Natural killer cell (primary cell): ENCODE results near the gene SLC6A3. TPM values are rescaled to one million over a fixed set of nuclear protein-coding genes. Genes with fewer than 3 reads are reported as not detected.

ENCODE experiments used
- ATAC-seq, 3 donors: fragments of 150-1000 bp in 2 of 3; fragments of 200-7000 bp in 1 of 3; cut with Tn5 transposase; 1 replicate in 1 of 3; 2 replicates in 2 of 3; pipeline ENCODE4 v1.10.0; 2021; ENCODE audit warnings: mild to moderate bottlenecking in 2 of 3, moderate library complexity in 2 of 3
- DNase-seq, 2 donors: peaks; one replicate each; pipeline versions ENCODE4 v3.0.0 to v3.0.0-alpha.2; 2013 to 2021; ENCODE audit warnings: mixed read lengths in 1 of 2
- H3K27ac ChIP-seq: one replicate; pipeline ENCODE4 v1.5.1; 2013; ENCODE audit warnings: mild to moderate bottlenecking, low read length
- H3K27me3 ChIP-seq: one replicate; pipeline ENCODE4 v1.6.1; 2013; ENCODE audit warnings: low read length; ENCODE audit not compliant: control insufficient read depth, insufficient read depth
- H3K36me3 ChIP-seq: one replicate; pipeline ENCODE4 v1.6.1; 2013; ENCODE audit warnings: low read length; ENCODE audit not compliant: control insufficient read depth, insufficient read depth
- H3K4me1 ChIP-seq: one replicate; pipeline ENCODE4 v1.6.1; 2013; ENCODE audit warnings: low read length; ENCODE audit not compliant: control insufficient read depth, insufficient read depth
- H3K4me3 ChIP-seq: one replicate; pipeline ENCODE4 v1.5.1; 2013; ENCODE audit warnings: low read length
- H3K9me3 ChIP-seq: one replicate; pipeline ENCODE4 v1.6.1; 2013; ENCODE audit warnings: low read length; ENCODE audit not compliant: control insufficient read depth, insufficient read depth
- H3K27ac Mint-ChIP-seq, 2 donors: one replicate each; pipeline ENCODE4 v1.8.0; 2022; ENCODE audit warnings: mild to moderate bottlenecking in 2 of 2, mixed read lengths in 2 of 2, moderate library complexity in 1 of 2
- H3K27me3 Mint-ChIP-seq, 2 donors: one replicate each; pipeline ENCODE4 v1.8.0; 2022; ENCODE audit warnings: low read depth in 2 of 2, mixed read lengths in 2 of 2
- H3K36me3 Mint-ChIP-seq: one replicate; pipeline ENCODE4 v1.8.0; 2022; ENCODE audit warnings: mixed read lengths
- H3K4me1 Mint-ChIP-seq, 2 donors: one replicate each; pipeline ENCODE4 v1.8.0; 2022; ENCODE audit warnings: mixed read lengths in 2 of 2
- H3K4me3 Mint-ChIP-seq: one replicate; pipeline ENCODE4 v1.8.0; 2022; ENCODE audit warnings: mild to moderate bottlenecking, moderate library complexity, mixed read lengths
- H3K9me3 Mint-ChIP-seq, 2 donors: one replicate each; pipeline ENCODE4 v1.8.0; 2022; ENCODE audit warnings: mixed read lengths in 2 of 2
- WGBS: methylation state at CpG from one replicate; pipeline ENCODE4 v1.1.7; 2013; ENCODE audit warnings: missing lambda C conversion rate; ENCODE audit not compliant: insufficient coverage; 5-methylcytosine and 5-hydroxymethylcytosine counted together
- intact Hi-C: fragments of 100-400 bp; cut with micrococcal nuclease; formaldehyde crosslinking; loops from one replicate; pipeline ENCODE4 v1.14.2; 2022
- total RNA-seq, 4 donors: library from RNA; stranded (reverse); fragments of 120-200 nt in 1 of 4; gene quantifications; one replicate each; pipeline versions ENCODE4 v1.2.3 to v1.2.4, GENCODE V29; 2013 to 2022
- TF ChIP-seq, protein P1 (sequence below): fragments of 200-600 bp; IDR thresholded peaks from one replicate; pipeline ENCODE4 v1.8.0; 2022; ENCODE audit warnings: antibody characterized with exemption

Gene SLC6A3
- total RNA-seq, 3 donors from 2014 or later (not counting 1 experiment from before 2014, with no cell fraction given), result not detected

DNA sequence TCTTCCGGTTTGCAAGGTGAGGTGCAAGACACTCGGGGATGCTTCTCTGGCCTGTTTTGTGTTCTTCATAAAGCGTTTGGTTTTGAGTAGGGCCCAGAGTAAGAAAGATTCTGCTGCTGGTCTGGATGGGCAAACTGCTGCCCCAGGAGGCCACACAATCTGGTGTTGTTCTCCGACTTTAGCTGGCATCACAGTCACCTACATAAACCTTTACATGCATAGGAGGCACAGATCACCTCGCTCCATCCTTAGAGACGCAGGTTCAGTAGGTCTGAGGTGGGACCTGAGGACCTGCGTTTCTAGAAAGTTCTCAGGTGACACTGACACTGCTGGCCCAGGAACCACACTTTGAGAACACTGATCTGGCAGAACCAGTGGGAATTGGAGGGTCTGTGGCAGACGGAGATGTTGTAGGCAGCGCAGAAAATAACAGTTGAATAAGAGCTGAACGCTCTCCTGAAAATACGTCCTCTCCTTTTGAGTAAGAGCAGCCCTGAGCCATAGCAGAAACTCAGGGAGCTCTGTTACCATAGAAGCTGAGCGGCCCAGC lies 3.9 kb upstream of the SLC6A3 start:
- peaks cover 5% of the 10 kb centered on the region for H3K9me3 ChIP-seq
- 90% methylated on average over 12 of the region's 12 CpGs for WGBS
- Mint-ChIP-seq H3K36me3 (peaks cover 14% of the 10 kb centered on the region), H3K27ac (no peak overlapping the region), H3K9me3 (peaks cover 4% of the 10 kb centered on the region in 2 donors), H3K4me3 (peak overlapping the region; percentile 41), H3K27me3 (peaks cover 27 to 30% of the 10 kb centered on the region in 2 donors), H3K4me1 (peaks cover 15 to 36% of the 10 kb centered on the region in 2 donors)
- H3K27me3 ChIP-seq, result peaks cover 10% of the 10 kb centered on the region
- ATAC-seq (no peak), DNase-seq (no peak)
- H3K4me3 ChIP-seq, result no peak overlapping the region
- no peaks in the 10 kb centered on the region for H3K36me3 ChIP-seq
- TF ChIP-seq, protein P1, sequence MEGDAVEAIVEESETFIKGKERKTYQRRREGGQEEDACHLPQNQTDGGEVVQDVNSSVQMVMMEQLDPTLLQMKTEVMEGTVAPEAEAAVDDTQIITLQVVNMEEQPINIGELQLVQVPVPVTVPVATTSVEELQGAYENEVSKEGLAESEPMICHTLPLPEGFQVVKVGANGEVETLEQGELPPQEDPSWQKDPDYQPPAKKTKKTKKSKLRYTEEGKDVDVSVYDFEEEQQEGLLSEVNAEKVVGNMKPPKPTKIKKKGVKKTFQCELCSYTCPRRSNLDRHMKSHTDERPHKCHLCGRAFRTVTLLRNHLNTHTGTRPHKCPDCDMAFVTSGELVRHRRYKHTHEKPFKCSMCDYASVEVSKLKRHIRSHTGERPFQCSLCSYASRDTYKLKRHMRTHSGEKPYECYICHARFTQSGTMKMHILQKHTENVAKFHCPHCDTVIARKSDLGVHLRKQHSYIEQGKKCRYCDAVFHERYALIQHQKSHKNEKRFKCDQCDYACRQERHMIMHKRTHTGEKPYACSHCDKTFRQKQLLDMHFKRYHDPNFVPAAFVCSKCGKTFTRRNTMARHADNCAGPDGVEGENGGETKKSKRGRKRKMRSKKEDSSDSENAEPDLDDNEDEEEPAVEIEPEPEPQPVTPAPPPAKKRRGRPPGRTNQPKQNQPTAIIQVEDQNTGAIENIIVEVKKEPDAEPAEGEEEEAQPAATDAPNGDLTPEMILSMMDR, result no peak
- peaks cover 38% of the 10 kb centered on the region for H3K4me1 ChIP-seq
- intact Hi-C loops, result no loop called here
- no peak overlapping the region for H3K27ac ChIP-seq

DNA sequence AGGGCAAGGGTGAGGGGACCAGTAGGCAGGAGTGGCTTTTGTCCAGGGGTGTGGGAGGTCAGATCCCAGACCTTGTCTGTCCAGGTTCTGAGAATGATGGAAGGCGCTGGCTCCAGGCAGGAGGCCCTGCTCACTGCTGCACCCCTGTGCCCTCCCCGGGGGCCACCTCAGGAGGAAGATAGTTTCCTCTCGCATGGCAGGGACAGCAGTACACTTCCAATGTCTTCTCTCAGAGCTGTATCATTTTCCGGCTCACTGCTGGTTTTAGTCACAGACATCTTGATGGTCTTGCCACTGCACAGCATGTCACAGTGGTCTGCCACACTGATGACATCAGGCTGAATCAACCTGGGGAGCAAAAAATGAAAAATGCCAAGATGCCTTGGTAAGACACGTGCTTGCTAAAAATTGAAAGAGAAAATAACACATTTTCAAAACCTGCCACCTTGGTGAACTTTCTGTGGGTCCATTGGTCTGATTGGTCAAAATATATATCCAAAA lies 3.3 kb upstream of the SLC6A3 start:
- Mint-ChIP-seq H3K4me3 (peak overlapping the region; percentile 41), H3K9me3 (peaks cover 2 to 3% of the 10 kb centered on the region in 2 donors), H3K4me1 (peaks cover 15 to 36% of the 10 kb centered on the region in 2 donors), H3K27ac (no peak overlapping the region), H3K36me3 (peaks cover 8% of the 10 kb centered on the region), H3K27me3 (peaks cover 31 to 32% of the 10 kb centered on the region in 2 donors)
- intact Hi-C loops, result no loop called here
- H3K27ac ChIP-seq, result no peak overlapping the region
- ATAC-seq (peak; percentile 70 to 73 (median 72)), DNase-seq (peak in 1 of 2 donors; percentile 46)
- no peaks in the 10 kb centered on the region for H3K9me3 ChIP-seq
- H3K36me3 ChIP-seq, result no peaks in the 10 kb centered on the region
- WGBS, result 65% methylated on average over 4 of the region's 5 CpGs
- TF ChIP-seq, protein P1, result no peak
- no peak overlapping the region for H3K4me3 ChIP-seq
- peaks cover 41% of the 10 kb centered on the region for H3K4me1 ChIP-seq
- H3K27me3 ChIP-seq, result peaks cover 15% of the 10 kb centered on the region

DNA sequence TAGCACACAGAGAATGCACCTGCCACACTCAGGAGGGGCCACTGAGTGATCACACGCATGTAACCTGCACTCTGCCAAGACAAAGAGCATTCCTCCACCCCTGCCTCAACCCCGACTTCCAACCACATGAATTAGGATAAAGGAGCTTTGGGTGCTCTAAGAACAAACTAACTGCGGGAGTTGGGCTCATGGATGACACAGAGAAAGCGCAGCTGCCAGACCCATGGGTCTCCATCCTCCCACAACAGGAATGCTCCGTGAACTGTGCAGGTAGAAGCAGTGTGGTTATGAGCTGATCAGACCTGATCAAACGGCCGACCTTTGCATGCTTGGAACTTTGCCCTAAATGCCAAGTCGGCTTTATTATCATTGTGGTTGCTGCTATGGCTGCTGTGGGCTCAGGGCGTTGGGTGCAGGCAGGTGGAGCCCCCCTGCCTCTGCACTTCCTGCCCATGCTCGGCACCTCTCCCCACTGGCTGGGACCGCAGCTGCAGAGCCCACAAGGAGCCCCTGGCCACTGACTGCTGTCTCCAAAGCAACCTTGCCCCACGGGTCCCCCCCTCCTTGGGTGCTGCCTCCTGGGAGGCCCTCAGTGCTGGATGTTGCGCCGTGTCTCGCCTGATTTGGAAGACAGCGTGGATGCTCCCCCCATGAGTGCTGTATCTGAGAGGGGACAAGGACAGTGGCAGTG lies 2.6 kb upstream of the SLC6A3 start:
- intact Hi-C loops, result no loop called here
- Mint-ChIP-seq H3K4me3 (no peak overlapping the region), H3K27me3 (peaks cover 31 to 38% of the 10 kb centered on the region in 2 donors), H3K36me3 (peaks cover under 1% of the 10 kb centered on the region), H3K9me3 (no peaks in the 10 kb centered on the region), H3K27ac (no peak overlapping the region), H3K4me1 (peaks cover 15 to 36% of the 10 kb centered on the region in 2 donors)
- Histone ChIP-seq H3K27me3 (peaks cover 22% of the 10 kb centered on the region), H3K4me3 (no peak overlapping the region), H3K36me3 (no peaks in the 10 kb centered on the region), H3K9me3 (no peaks in the 10 kb centered on the region), H3K27ac (no peak overlapping the region), H3K4me1 (peaks cover 41% of the 10 kb centered on the region)
- peak in 1 of 2 donors; percentile 31 for DNase-seq
- 28% methylated on average over 16 of the region's 16 CpGs for WGBS
- TF ChIP-seq, protein P1, result no peak
- peak; percentile 43 to 51 (median 43) for ATAC-seq
